ENCODE results near the gene GSTA1. TPM values are rescaled to one million over a fixed set of nuclear protein-coding genes. Genes with fewer than 3 reads are reported as not detected.
"Not testable (repeated sequence)": the region's sequence is repeated elsewhere in the genome, so short reads cannot be mapped to it uniquely, and the experiment has no call there.

GSTA1 gene
- total and polyA plus RNA-seq, 4 donors, result 1.7 to 248 TPM; not detected in 2

DNA sequence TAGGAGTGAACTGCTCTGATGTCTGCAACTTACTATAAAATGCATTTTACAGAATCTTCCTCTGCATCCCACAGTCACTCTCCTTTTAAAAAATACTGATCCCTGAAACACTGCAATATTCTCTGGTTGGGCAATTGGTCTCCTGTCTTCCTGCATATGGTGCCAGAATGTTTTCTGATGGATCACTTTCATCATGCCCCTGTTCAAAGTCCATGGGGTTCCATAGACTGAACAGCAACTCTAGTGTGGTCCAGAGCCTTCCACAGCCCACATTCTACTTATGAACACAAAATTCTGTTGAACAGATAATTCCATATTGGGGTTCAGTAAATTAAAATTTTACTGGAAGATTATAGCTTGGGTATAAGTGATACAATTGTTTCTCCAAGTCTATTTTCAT lies 51.3 kb downstream of the GSTA1 start:
- Histone ChIP-seq H3K27ac (ENCODE audit: low read depth in 1 of 2, low read length in 2 of 2) (no peak overlapping the region), H3K36me3 (ENCODE audit: control insufficient read depth in 1 of 2, insufficient read depth in 2 of 2, low read length in 1 of 2) (no peaks in the 10 kb centered on the region), H3K27me3 (ENCODE audit: control insufficient read depth in 1 of 2, insufficient read depth in 2 of 2, low read length in 1 of 2) (no peaks in the 10 kb centered on the region), H3K9me3 (ENCODE audit: control insufficient read depth, low read length) (no peaks in the 10 kb centered on the region), H3K4me1 (ENCODE audit: control insufficient read depth in 1 of 2, insufficient read depth in 2 of 2, low read length in 2 of 2) (no peaks in the 10 kb centered on the region), H3K4me3 (ENCODE audit: low read length in 2 of 2) (no peak overlapping the region)
- intact Hi-C loops (cut with DNase I), result no loop called here
- ATAC-seq (ENCODE audit: low FRiP score) (no peak), DNase-seq (no peak)

DNA sequence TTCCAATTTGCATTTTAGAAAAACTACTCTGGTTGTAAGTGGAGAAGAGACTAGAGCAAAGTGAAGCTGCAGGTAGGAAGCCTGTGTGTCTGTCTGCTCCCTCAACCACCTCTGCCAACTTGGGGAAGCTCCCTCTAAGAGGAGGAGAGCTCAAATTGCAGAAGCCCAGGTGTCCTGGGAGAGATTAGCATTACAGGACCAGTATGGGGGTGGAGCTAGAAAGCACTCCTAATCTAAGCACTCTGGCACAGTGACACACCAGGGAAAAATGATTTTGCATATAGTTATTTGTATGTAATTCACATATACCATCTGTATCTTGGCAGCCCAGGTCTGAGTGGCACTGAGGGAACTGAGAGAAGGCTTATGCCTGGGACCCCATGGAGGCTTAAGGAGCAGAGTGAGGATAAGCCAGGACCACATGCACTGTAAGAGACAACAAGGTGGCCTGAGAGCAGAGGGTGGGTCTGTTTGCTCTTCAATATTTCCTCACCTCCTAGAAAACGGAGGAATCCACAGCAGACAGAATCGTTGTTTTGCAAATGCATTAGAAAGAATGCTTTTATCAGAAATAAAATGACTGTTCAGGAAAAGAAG lies 54.0 kb downstream of the GSTA1 start:
- ATAC-seq (ENCODE audit: low FRiP score), result no peak
- Histone ChIP-seq H3K27ac (ENCODE audit: low read depth in 1 of 2, low read length in 2 of 2) (no peak overlapping the region), H3K9me3 (ENCODE audit: control insufficient read depth, low read length) (no peaks in the 10 kb centered on the region), H3K27me3 (ENCODE audit: control insufficient read depth in 1 of 2, insufficient read depth in 2 of 2, low read length in 1 of 2) (no peaks in the 10 kb centered on the region), H3K4me3 (ENCODE audit: low read length in 2 of 2) (no peak overlapping the region), H3K4me1 (ENCODE audit: control insufficient read depth in 1 of 2, insufficient read depth in 2 of 2, low read length in 2 of 2) (peaks cover 0 to 3% of the 10 kb centered on the region in 2 donors), H3K36me3 (ENCODE audit: control insufficient read depth in 1 of 2, insufficient read depth in 2 of 2, low read length in 1 of 2) (no peaks in the 10 kb centered on the region)
- 74 to 82% methylated on average over 2 of the region's 2 CpGs for WGBS, 2 donors
- no peak for DNase-seq
- intact Hi-C loops (cut with DNase I), result no loop called here

DNA sequence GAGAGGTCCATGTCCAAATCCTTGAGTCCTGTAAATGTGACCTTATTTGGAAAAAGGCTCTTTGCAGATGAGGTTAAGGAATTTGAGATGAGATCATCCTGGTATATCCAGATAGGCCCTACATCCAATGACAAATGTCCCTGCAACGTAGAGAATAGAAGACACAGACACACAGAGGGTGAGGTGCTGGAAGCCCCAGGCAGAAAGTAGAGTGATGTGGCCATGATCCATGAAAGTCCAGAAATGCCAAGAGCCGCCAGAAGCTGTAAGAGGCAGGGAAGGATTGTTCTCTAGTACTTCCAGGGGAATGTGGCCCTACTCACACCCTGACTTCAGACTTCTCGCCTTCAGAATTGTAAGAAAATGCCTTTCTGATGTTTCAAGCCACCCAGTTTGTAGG lies 56.3 kb downstream of the GSTA1 start:
- peak; percentile 46 for ATAC-seq (ENCODE audit: low FRiP score)
- 2 to 10% methylated on average over 3 of the region's 3 CpGs for WGBS, 2 donors
- H3K36me3 ChIP-seq (ENCODE audit: control insufficient read depth in 1 of 2, insufficient read depth in 2 of 2, low read length in 1 of 2); H3K9me3 ChIP-seq (ENCODE audit: control insufficient read depth, low read length); H3K4me3 ChIP-seq (ENCODE audit: low read length in 2 of 2); DNase-seq; intact Hi-C loops (cut with DNase I); H3K4me1 ChIP-seq (ENCODE audit: control insufficient read depth in 1 of 2, insufficient read depth in 2 of 2, low read length in 2 of 2); H3K27me3 ChIP-seq (ENCODE audit: control insufficient read depth in 1 of 2, insufficient read depth in 2 of 2, low read length in 1 of 2): not testable (repeated sequence)
- peak overlapping the region in 1 of 2 donors; percentile 59 for H3K27ac ChIP-seq (ENCODE audit: low read depth in 1 of 2, low read length in 2 of 2)

DNA sequence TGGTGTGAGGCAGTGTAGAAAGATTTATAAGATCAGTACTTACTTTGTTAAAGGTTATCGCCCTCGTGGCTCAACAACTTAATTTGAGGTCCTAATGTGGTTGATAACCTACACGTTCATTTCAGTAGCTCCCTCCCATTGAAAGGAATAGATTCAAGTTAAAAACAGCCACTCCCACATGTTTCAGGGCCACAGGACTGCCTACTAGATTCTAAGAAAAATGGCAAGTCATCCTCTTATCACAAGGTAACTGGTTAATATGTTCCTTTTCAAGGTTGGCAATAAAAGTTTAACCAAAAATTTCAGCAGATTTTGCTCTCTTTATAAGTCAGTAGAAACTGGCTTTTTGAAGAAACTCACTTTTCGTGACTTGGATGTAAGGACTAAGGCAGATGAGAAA lies 57.4 kb downstream of the GSTA1 start:
- no peak overlapping the region for H3K27ac ChIP-seq (ENCODE audit: low read depth in 1 of 2, low read length in 2 of 2)
- ATAC-seq (ENCODE audit: low FRiP score), result no peak

DNA sequence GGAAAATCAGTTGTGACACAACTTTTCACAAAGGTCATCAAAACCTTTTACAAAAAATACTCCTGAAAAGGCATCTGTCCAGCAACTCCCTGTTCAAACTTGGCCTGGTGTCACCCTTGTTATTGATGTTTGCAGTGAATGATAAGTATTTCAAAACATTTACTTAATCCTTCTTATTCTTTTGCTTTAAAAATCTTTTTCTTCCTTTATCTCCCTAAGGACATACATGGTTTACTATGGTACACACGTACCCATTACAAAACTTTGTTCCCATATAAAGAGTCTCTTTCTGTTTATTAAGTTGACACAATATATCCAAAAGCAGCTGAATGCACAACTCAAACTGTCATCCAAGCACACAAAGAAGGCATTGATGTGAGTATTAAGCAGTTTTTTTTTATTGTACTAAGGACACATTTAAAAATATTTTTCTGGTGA lies 57.8 kb downstream of the GSTA1 start:
- Histone ChIP-seq H3K4me1 (ENCODE audit: control insufficient read depth in 1 of 2, insufficient read depth in 2 of 2, low read length in 2 of 2) (peaks cover 0 to 3% of the 10 kb centered on the region in 2 donors), H3K36me3 (ENCODE audit: control insufficient read depth in 1 of 2, insufficient read depth in 2 of 2, low read length in 1 of 2) (no peaks in the 10 kb centered on the region), H3K4me3 (ENCODE audit: low read length in 2 of 2) (no peak overlapping the region), H3K27me3 (ENCODE audit: control insufficient read depth in 1 of 2, insufficient read depth in 2 of 2, low read length in 1 of 2) (no peaks in the 10 kb centered on the region), H3K27ac (ENCODE audit: low read depth in 1 of 2, low read length in 2 of 2) (no peak overlapping the region), H3K9me3 (ENCODE audit: control insufficient read depth, low read length) (no peaks in the 10 kb centered on the region)
- DNase-seq, result no peak
- WGBS, 2 donors, result 48 to 52% methylated on average over 1 of the region's 1 CpG
- intact Hi-C loops (cut with DNase I), result no loop called here
- ATAC-seq (ENCODE audit: low FRiP score), result no peak

More for the DNA sequence above, 57.4 kb downstream of the GSTA1 start:
- H3K36me3 ChIP-seq (ENCODE audit: control insufficient read depth in 1 of 2, insufficient read depth in 2 of 2, low read length in 1 of 2), result no peaks in the 10 kb centered on the region
- no peak overlapping the region for H3K4me3 ChIP-seq (ENCODE audit: low read length in 2 of 2)
- peaks cover 0 to 3% of the 10 kb centered on the region in 2 donors for H3K4me1 ChIP-seq (ENCODE audit: control insufficient read depth in 1 of 2, insufficient read depth in 2 of 2, low read length in 2 of 2)
- 69 to 75% methylated on average over 4 of the region's 4 CpGs for WGBS, 2 donors
- H3K27me3 ChIP-seq (ENCODE audit: control insufficient read depth in 1 of 2, insufficient read depth in 2 of 2, low read length in 1 of 2), result no peaks in the 10 kb centered on the region
- no peaks in the 10 kb centered on the region for H3K9me3 ChIP-seq (ENCODE audit: control insufficient read depth, low read length)
- no peak for DNase-seq
- intact Hi-C loops (cut with DNase I), result no loop called here

DNA sequence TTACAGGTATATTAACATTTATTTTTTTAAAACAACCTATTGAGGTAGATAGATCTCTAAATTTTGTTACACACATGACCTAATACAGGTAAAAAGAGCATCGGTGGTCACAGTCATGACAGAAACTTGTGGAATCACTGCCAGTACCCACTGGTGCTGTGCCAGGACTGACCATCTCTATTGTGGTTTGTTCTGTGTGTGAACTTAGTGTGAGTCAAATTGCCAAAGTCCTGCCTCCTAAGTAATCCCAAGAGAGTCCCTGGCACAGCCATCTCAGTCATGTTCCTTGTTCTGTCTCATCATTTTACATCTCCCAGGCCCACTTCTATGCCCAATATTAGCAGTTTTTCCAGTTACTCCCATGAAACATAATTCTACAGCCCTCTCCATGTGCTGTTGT lies 61.7 kb downstream of the GSTA1 start:
- Histone ChIP-seq H3K27me3 (ENCODE audit: control insufficient read depth in 1 of 2, insufficient read depth in 2 of 2, low read length in 1 of 2) (no peaks in the 10 kb centered on the region), H3K9me3 (ENCODE audit: control insufficient read depth, low read length) (no peaks in the 10 kb centered on the region), H3K4me3 (ENCODE audit: low read length in 2 of 2) (no peak overlapping the region), H3K4me1 (ENCODE audit: control insufficient read depth in 1 of 2, insufficient read depth in 2 of 2, low read length in 2 of 2) (peaks cover 0 to 3% of the 10 kb centered on the region in 2 donors), H3K27ac (ENCODE audit: low read depth in 1 of 2, low read length in 2 of 2) (no peak overlapping the region), H3K36me3 (ENCODE audit: control insufficient read depth in 1 of 2, insufficient read depth in 2 of 2, low read length in 1 of 2) (no peaks in the 10 kb centered on the region)
- ATAC-seq (ENCODE audit: low FRiP score) (no peak), DNase-seq (no peak)
- 83 to 96% methylated on average over 1 of the region's 1 CpG for WGBS, 2 donors
- intact Hi-C loops (cut with DNase I), result no loop called here

Other genes starting within 250 kb of the GSTA1 start
- gene TRAM2, start 226.8 kb downstream of the GSTA1 start, total RNA-seq, result 10 to 100 TPM; 38.0 to 39.5 TPM
- 10 to 100 TPM in 1 of 2 donors, 1 to 10 TPM in 1; 7.5 to 22.6 TPM for gene TRAM2, start 226.8 kb downstream of the GSTA1 start, polyA plus RNA-seq
- gene TMEM14A, start 132.7 kb downstream of the GSTA1 start, total RNA-seq, result 10 to 100 TPM; 25.3 to 26.3 TPM
- gene TMEM14A, start 132.7 kb downstream of the GSTA1 start, polyA plus RNA-seq, result 10 to 100 TPM; 37.1 to 79.3 TPM
- not detected for gene GSTA2, start 40.3 kb downstream of the GSTA1 start, total RNA-seq
- 10 to 100 TPM in 1 of 2 donors, not detected in 1; 12.6 TPM for gene GSTA2, start 40.3 kb downstream of the GSTA1 start, polyA plus RNA-seq
- not detected for gene GSTA5, start 37.0 kb upstream of the GSTA1 start, total RNA-seq
- gene GSTA5, start 37.0 kb upstream of the GSTA1 start, polyA plus RNA-seq, result not detected
- not detected for gene GSTA3, start 105.9 kb upstream of the GSTA1 start, total RNA-seq
- gene GSTA3, start 105.9 kb upstream of the GSTA1 start, polyA plus RNA-seq, result not detected
- 10 to 100 TPM; 18.8 to 20.3 TPM for gene GSTA4, start 191.5 kb upstream of the GSTA1 start, total RNA-seq
- 10 to 100 TPM; 19.7 to 31.9 TPM for gene GSTA4, start 191.5 kb upstream of the GSTA1 start, polyA plus RNA-seq

Data from aorta (tissue), 5 donors.